Suprapubic skin (tissue), 3 donors: Measurements from ENCODE around the gene SSRP1.

Source experiments
- CTCF ChIP-seq, 2 donors: fragments of 200-600 bp in 1 of 2; fragments of 450-650 bp in 1 of 2; sonication (generic) in 1 of 2; IDR thresholded peaks; one replicate each; pipeline ENCODE4 v1.5.1; 2016 to 2019; ENCODE audit warnings: antibody characterized with exemption in 2 of 2, mild to moderate bottlenecking in 1 of 2, moderate library complexity in 1 of 2
- EP300 ChIP-seq: sonication (generic); formaldehyde crosslinking; IDR thresholded peaks from one replicate; pipeline ENCODE4 v1.6.1; 2017; ENCODE audit warnings: antibody characterized with exemption
- POLR2A ChIP-seq, 2 donors: fragments of 450-650 bp; IDR thresholded peaks; one replicate each; pipeline ENCODE4 v1.6.1; 2017; ENCODE audit warnings: antibody characterized with exemption in 2 of 2, mild to moderate bottlenecking in 2 of 2, moderate library complexity in 2 of 2

- no peak for TF ChIP-seq CTCF (IDR thresholded peaks at IDR 0.05)
- TF ChIP-seq POLR2A (IDR thresholded peaks at IDR 0.05): no peak
- TF ChIP-seq EP300: no peak
Measured at GRCh38 chr11:57306940-57307565, 28.6 kb downstream of the SSRP1 start.
